VCaP (cell line): ENCODE data around the gene P4HA3.

Experiments
- H3K27ac ChIP-seq: fragments of 450-650 bp; 2 replicates; pipeline ENCODE4 v1.5.1; 2017
- TF ChIP-seq, protein P1 (sequence below): fragments of 450-650 bp; conservative IDR thresholded peaks from 2 replicates; pipeline ENCODE4 v1.5.1; 2017; ENCODE audit warnings: mild to moderate bottlenecking, moderate library complexity

P4HA3 gene

DNA sequence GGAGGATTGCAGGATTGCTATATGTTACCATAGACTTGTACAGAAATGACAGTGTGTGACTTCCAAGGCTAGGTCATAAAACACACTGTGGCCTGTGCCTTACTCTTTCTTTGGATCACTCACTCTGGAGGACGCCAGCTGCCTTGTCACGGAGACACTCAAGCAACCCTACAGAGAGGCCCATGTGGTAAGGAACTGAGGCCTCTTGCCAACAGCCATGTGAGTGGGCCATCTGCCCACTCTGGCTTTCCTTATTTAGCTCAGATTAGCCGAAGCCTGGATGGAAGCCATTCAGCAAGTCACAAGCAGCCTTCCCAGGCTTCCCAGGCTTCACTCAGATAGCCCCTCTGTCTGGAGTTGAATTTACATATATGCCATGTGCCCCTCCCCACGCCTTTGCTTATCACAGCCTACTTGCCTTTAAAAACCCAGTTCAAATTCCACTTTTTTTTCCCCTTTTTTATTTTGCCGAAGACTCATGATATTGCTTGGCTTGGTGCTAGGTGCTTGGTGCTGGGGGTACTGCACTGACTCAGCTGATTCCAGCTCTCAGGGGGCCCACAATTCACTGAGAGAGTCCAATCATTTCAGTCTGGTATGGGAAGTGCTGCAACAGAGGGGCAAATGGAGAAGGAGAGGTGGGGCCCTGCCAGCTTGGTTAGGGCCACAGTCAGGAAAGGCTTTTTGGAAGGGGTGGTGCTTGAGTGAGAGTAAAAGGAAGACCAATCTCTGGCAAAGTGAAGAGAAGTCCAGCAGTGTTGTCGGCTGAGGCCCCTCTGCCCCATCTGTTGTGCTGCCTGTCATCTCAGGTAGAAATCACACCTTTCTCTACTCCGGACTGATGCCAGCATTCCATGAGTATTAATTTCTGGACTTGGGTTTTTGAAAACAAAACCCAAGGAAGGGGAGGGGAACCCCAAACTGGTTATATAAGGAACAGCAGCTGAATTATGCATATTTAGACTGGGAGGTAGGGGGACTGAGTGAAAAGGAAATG lies 14.5 kb upstream of the P4HA3 start:
- TF ChIP-seq, protein P1, sequence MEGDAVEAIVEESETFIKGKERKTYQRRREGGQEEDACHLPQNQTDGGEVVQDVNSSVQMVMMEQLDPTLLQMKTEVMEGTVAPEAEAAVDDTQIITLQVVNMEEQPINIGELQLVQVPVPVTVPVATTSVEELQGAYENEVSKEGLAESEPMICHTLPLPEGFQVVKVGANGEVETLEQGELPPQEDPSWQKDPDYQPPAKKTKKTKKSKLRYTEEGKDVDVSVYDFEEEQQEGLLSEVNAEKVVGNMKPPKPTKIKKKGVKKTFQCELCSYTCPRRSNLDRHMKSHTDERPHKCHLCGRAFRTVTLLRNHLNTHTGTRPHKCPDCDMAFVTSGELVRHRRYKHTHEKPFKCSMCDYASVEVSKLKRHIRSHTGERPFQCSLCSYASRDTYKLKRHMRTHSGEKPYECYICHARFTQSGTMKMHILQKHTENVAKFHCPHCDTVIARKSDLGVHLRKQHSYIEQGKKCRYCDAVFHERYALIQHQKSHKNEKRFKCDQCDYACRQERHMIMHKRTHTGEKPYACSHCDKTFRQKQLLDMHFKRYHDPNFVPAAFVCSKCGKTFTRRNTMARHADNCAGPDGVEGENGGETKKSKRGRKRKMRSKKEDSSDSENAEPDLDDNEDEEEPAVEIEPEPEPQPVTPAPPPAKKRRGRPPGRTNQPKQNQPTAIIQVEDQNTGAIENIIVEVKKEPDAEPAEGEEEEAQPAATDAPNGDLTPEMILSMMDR, result no peak
- no peak overlapping the region for H3K27ac ChIP-seq

DNA sequence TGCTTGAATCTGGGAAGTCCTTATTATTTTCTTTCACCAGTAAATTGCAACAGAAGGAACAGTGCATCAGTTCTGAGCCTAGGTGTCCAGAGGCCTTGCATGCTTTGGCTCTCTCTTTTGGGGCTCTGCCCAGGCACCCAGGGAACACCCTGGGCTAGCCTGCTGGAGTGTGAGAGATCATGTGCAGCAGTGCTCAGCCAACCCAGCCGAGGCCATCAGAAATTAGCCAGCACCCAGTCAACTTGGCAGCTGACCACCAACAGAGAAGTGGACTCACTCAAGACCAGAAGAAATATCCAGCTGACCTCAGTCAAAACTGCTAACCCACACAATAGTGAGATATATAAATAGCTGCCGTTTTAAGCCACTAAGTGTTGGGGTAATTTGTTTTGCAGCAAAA lies 11.2 kb upstream of the P4HA3 start:
- H3K27ac ChIP-seq, result no peak overlapping the region
- TF ChIP-seq, protein P1, result no peak

DNA sequence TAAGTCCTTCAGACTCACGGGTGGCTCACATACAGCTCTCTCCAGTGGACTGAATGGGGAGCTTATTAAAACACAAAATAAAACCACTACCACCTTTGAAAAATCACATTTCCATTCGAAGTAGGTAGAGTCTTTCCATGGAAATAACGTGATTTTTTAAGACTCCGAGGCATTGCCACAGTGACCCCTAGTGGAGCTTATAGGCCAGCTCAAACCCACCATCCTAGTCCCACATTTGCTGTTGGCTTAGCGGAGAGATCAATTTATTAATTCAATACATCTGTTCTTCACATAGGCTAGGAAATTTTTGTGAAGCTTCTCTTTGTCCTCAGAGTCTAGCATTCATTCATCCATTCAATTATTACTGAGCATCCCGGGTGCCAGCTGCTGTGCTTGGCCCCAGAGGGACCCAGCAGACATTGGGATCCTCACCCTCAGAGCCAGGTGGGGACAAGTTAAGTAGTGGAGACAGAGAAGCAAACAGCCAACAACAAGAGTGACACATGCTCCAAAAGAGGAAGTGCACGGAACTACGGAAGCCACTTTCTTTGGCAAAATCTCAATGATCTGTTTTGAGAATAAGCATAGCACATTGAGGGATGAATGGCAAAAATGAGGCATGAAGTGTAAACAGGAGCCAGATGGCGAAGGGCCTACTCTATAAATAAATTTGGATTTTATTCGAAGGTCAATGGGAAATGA lies 10.2 kb upstream of the P4HA3 start:
- H3K27ac ChIP-seq, result no peak overlapping the region
- TF ChIP-seq, protein P1, result peak; percentile 63

DNA sequence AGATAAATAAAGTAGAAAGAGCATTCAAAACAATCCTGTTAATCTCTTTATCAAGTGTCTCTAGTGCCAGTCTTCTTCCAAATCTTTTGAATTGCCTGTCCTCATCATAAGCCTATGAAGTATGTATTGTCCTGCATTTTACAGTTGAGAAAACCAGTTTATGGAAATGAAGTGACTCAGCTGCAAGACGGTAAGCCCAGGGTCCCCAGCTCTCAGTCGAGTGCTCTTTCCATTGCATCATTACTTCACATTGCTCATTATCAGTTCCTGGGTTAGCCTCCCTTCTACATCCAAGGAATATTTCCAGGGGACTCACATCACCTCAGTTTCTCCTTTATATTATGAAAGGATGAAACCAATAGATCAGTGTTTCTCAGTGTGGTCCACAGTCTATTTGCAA lies 9.1 kb upstream of the P4HA3 start:
- no peak overlapping the region for H3K27ac ChIP-seq
- TF ChIP-seq, protein P1, result no peak

DNA sequence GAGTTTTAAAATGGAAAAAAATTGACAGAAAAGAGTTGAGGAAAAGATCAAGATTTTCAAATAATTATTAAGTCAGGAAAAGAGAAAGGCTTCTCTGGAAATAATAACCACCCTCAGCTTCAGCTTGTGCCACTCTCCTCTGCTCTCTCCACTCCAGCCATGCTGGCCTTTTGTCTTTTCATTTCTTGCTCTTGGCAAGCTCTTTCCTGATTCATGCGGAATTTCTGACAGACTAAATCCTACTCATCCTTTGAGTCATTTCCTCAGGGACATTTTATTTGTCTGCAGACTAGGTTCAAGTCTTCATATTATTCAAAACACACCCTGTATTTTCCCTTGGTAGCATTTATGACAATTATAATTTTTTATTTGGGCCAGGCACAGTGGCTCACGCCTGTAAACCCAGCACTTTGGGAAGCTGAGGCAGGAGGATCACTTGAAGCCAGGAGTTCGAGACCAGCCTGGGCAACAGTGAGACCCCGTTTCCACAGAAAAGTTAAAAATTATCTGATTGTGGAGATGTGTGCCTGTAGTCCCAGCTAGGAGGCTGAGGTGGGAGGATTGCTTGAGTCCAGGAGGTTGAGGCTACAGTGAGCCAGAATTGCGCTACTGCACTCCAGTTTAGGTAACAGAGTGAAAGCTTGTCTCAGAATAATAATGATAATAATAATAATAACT lies 7.8 kb upstream of the P4HA3 start:
- TF ChIP-seq, protein P1, result no peak
- no peak overlapping the region for H3K27ac ChIP-seq

DNA sequence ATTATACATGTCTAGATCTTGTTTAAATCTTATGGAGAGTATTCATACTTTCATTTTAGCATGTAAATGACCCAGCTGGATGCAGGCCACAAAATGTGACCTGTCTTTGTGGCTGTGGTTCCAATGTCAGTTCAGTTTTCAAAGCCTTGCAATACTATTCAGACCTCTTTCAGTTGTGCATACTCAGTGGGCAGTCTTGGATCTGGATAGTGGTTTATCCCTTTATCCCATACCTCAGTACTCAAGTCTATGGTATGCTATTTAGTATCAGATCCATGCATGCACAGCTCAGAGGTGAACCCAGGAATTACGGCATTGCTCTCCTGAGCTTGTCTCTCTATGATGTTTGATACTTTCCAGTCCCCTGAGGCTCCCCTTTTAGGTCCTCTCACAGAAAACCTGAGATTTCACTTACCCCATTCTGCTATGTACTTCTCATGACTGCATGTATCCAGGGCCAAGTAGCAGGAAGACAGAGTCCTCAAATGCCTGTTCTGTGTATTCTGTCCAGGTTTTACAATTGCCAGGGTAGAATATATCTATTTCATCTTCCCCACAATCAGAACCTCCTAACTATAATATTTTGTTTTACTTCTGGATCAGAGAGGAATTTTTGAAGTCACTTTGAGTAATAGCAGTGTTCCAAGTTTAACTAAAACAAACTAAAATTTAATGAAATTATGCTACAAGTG lies 6.9 kb upstream of the P4HA3 start:
- H3K27ac ChIP-seq, result no peak overlapping the region
- TF ChIP-seq, protein P1, result no peak
